Coronary artery (tissue), 2 donors: ENCODE results near the gene EGFLAM.

Experiments used
- DNase-seq: peaks from one replicate; pipeline ENCODE4 v3.0.0-alpha.2; 2017; ENCODE audit warnings: low spot score
- H3K27ac ChIP-seq, 2 donors: fragments of 200-600 bp; sonication (generic); one replicate each; pipeline ENCODE4 v1.5.1; 2016 to 2019
- H3K4me3 ChIP-seq: fragments of 200-600 bp; sonication (generic); 2 replicates; pipeline ENCODE4 v1.5.1; 2016; ENCODE audit warnings: mild to moderate bottlenecking, moderate library complexity
- TF ChIP-seq, protein P1 (sequence below): fragments of 200-600 bp; sonication (generic); IDR thresholded peaks from one replicate; pipeline ENCODE4 v1.5.1; 2019; ENCODE audit warnings: antibody characterized with exemption

The EGFLAM gene

DNA sequence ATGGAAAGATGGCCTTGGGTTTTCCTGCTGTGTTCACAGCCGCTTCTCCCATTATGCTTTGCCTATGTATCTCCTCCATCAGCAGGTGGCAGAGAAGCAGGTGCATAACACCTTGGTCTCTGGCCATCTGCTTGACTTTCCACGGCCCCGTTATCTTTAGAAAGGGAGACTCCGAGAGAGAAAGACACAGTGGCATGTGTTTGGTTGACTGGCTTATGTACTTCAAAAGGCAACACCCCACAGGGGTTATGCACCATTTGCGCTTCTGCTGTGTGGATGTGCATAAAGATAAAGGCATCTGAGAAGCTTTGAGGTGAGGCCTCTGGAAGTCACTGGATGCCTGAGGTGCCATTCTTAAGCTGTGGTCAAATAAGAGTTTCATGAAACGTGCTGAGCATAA lies 138.4 kb downstream of the EGFLAM start:
- H3K4me3 ChIP-seq: no peak overlapping the region
- no peak overlapping the region for H3K27ac ChIP-seq
- DNase-seq: no peak
- TF ChIP-seq, protein P1, sequence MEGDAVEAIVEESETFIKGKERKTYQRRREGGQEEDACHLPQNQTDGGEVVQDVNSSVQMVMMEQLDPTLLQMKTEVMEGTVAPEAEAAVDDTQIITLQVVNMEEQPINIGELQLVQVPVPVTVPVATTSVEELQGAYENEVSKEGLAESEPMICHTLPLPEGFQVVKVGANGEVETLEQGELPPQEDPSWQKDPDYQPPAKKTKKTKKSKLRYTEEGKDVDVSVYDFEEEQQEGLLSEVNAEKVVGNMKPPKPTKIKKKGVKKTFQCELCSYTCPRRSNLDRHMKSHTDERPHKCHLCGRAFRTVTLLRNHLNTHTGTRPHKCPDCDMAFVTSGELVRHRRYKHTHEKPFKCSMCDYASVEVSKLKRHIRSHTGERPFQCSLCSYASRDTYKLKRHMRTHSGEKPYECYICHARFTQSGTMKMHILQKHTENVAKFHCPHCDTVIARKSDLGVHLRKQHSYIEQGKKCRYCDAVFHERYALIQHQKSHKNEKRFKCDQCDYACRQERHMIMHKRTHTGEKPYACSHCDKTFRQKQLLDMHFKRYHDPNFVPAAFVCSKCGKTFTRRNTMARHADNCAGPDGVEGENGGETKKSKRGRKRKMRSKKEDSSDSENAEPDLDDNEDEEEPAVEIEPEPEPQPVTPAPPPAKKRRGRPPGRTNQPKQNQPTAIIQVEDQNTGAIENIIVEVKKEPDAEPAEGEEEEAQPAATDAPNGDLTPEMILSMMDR: no peak

DNA sequence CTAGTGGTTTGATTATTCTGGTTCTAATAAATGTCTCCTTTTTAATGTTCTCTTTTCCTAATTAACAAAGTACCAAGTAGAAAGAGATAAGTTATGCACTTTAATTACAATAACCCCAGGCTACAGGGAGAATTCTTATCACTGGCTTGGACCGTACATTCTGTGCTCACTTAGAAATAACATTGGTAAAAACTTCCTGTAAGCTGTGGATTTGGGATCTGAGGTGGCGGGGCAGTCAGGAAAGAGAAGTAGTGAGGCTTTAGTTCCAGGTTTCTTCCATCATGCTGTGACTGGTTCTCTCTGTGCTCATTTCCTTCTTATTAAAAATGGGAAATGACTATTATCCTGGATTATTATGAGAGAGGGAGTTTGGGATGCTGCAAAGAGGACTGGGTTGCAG lies 142.0 kb downstream of the EGFLAM start:
- no peak for DNase-seq
- Histone ChIP-seq H3K27ac (no peak overlapping the region), H3K4me3 (no peak overlapping the region)
- TF ChIP-seq, protein P1: no peak

DNA sequence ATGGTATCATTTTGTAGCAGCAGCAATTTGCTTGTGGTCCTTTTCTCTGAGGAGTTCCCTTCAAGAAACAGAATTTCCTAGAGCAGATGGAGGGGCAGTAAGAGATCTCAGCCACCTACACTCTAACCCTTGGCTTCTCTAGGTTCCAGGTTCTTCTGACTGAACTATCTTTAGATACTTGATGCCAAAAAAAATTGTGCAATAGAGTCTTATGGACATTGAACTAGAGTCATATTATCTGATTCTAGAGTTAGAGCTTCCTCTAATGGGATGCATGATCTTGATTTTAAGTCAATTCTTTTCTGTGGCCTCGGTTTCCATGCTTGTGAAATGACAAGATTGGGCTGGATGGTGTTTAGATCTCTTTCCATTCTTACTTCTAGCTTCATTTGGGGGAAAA lies 142.8 kb downstream of the EGFLAM start:
- Histone ChIP-seq H3K4me3 (no peak overlapping the region), H3K27ac (no peak overlapping the region)
- TF ChIP-seq, protein P1: no peak
- no peak for DNase-seq

DNA sequence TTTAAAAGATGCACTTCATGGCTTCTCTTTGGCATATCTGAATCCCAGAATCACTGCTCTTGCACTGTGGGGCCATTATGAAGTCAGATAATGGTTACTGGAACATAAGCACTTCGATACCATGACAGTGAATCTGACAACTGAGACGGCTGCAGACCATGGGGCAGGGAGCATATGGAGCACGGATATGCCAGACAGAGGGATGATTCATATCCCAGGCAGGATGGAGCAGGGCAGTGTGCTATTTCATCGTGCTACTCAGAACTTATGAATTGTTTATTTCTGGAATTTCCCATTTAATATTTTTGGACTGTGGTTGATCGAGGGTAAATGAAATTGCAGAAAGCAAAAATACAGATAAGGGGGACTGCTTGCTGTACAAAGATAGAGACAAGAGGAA lies 145.0 kb downstream of the EGFLAM start:
- DNase-seq: no peak
- H3K27ac ChIP-seq: no peak overlapping the region
- TF ChIP-seq, protein P1: no peak
- H3K4me3 ChIP-seq: no peak overlapping the region

DNA sequence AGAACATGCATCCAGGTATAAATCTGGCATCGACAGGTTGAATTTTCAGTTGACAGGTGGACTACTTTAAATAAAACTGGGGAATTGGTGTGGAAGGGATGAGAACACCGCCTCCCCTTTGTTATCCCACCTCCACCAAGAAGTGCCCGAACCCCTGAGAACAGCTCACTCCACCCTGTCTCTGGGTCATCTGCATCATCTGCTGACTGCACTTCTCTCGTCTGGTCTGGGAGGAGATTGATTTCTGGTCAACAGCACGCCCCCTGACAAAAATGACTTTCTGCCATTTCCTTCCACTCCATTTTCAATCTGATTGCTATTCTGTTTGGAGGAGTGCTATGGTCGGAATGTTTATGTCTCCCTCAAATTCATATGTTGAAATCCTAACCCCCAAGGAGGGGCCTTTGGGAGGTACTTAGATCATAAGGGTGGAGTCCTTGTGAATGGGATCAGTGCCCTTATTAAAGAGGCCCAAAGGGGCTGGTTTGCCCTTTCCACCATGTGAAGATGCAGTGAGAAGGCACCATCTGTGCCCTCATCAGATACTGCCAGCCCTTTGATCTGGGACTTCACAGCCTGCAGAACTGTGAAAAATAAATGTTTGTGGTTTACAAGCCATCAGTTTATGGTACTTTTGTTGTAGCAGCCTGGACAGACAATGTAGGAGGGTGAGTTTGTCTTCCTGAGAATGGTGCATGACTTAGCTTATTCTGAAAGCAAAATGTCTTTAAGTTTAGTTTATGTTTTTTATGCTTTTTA lies 145.7 kb downstream of the EGFLAM start:
- DNase-seq: no peak
- TF ChIP-seq, protein P1: no peak
- no peak overlapping the region for H3K4me3 ChIP-seq
- no peak overlapping the region for H3K27ac ChIP-seq

DNA sequence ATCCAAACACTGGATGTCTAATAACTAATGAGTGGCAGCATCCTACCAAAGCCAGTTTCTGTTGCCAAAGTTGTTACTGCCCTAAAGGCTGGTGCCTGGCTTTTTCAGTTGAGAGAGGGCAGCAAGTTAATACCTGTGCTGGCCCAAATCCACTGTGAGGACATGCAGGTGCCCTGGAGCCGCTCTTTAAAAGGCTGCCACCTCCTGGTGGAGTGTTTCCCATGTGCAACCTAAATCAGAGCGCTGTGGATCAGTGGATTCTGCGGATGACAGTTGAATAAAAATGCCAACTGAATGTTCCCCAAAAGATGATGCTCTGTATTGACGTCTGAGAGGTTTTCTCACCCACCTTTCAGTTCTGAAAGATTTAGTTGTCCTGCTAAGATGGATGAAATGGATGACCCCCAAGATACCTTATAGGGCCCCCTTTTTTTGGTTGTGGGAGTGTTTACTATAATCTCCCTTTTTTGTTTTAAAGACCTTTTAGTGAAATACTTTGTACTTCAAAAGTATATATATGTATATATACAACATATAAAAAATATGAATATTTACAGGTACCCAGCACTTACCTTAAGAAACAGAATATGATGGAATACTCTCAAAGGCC lies 146.4 kb downstream of the EGFLAM start:
- TF ChIP-seq, protein P1: no peak
- no peak overlapping the region for H3K4me3 ChIP-seq
- no peak for DNase-seq
- H3K27ac ChIP-seq: no peak overlapping the region
